Neuronal stem cell (in vitro differentiated cells): ENCODE results near the gene NSRP1.

Experiments used
- DNase-seq: peaks from one replicate; pipeline ENCODE4 v3.0.0-alpha.2; 2013; ENCODE audit warnings: low spot score
- H2AFZ ChIP-seq: one replicate; pipeline ENCODE4 v1.6.1; 2013; ENCODE audit warnings: mild to moderate bottlenecking, low read length, inconsistent platforms
- H2AK5ac ChIP-seq: 2 replicates; pipeline ENCODE4 v1.6.1; 2013; ENCODE audit warnings: low read depth, mild to moderate bottlenecking, inconsistent platforms, low read length, moderate library complexity, mixed read lengths
- H2BK120ac ChIP-seq: 2 replicates; pipeline ENCODE4 v1.6.1; 2013; ENCODE audit warnings: low read depth, mild to moderate bottlenecking, inconsistent platforms, low read length, moderate library complexity, mixed read lengths
- H2BK12ac ChIP-seq: one replicate; pipeline ENCODE4 v1.6.1; 2013; ENCODE audit warnings: low read length, inconsistent platforms
- H2BK15ac ChIP-seq: 2 replicates; pipeline ENCODE4 v1.6.1; 2013; ENCODE audit warnings: mild to moderate bottlenecking, low read length, inconsistent platforms, mixed read lengths
- H2BK5ac ChIP-seq: one replicate; pipeline ENCODE4 v1.6.1; 2013; ENCODE audit warnings: inconsistent platforms, mild to moderate bottlenecking, low read length, moderate library complexity
- H3K14ac ChIP-seq: one replicate; pipeline ENCODE4 v1.6.1; 2013; ENCODE audit warnings: low read length, inconsistent platforms
- H3K18ac ChIP-seq: 2 replicates; pipeline ENCODE4 v1.6.1; 2013; ENCODE audit warnings: low read length, inconsistent platforms
- H3K23ac ChIP-seq: 2 replicates; pipeline ENCODE4 v1.6.1; 2013; ENCODE audit warnings: low read depth, mild to moderate bottlenecking, mixed read lengths, low read length, inconsistent platforms; ENCODE audit not compliant: poor library complexity
- H3K27ac ChIP-seq: replicated peaks from 3 replicates; pipeline ENCODE4 v1.5.1; 2013; ENCODE audit warnings: low read length, inconsistent platforms
- H3K27me3 ChIP-seq, 3 experiments: 2 replicates each; pipeline ENCODE4 v1.6.1; 2013; ENCODE audit warnings: low read length in 3 of 3, mild to moderate bottlenecking in 2 of 3, inconsistent platforms in 1 of 3, low read depth in 1 of 3, mixed read lengths in 1 of 3, moderate library complexity in 1 of 3; ENCODE audit not compliant: control insufficient read depth in 3 of 3, insufficient read depth in 3 of 3
- H3K36me3 ChIP-seq, 2 donors: replicated peaks in 1 of 2; 2 replicates each; pipeline ENCODE4 v1.6.1; 2013; ENCODE audit warnings: low read length in 2 of 2; ENCODE audit not compliant: control insufficient read depth in 2 of 2, insufficient read depth in 2 of 2
- H3K4ac ChIP-seq: 2 replicates; pipeline ENCODE4 v1.6.1; 2013; ENCODE audit warnings: inconsistent platforms, mild to moderate bottlenecking, low read length, moderate library complexity
- H3K4me1 ChIP-seq, 2 donors: 1 replicate in 1 of 2; 2 replicates in 1 of 2; pipeline ENCODE4 v1.6.1; 2013; ENCODE audit warnings: low read length in 2 of 2, low read depth in 1 of 2; ENCODE audit not compliant: control insufficient read depth in 2 of 2, insufficient read depth in 1 of 2
- H3K4me2 ChIP-seq: one replicate; pipeline ENCODE4 v1.6.1; 2013; ENCODE audit warnings: mild to moderate bottlenecking, low read length, inconsistent platforms; ENCODE audit not compliant: insufficient read depth, poor library complexity, severe bottlenecking
- H3K4me3 ChIP-seq, 2 donors: 2 replicates each; pipeline ENCODE4 v1.5.1; 2013; ENCODE audit warnings: low read length in 2 of 2, mild to moderate bottlenecking in 2 of 2, inconsistent platforms in 1 of 2, moderate library complexity in 1 of 2
- H3K79me1 ChIP-seq: one replicate; pipeline ENCODE4 v1.6.1; 2013; ENCODE audit warnings: low read depth, mild to moderate bottlenecking, inconsistent platforms, low read length, moderate library complexity
- H3K9ac ChIP-seq: one replicate; pipeline ENCODE4 v1.6.1; 2013; ENCODE audit warnings: mild to moderate bottlenecking, low read depth, low read length, inconsistent platforms; ENCODE audit not compliant: poor library complexity
- H3K9me3 ChIP-seq, 2 donors: replicated peaks in 1 of 2; 2 replicates each; pipeline versions ENCODE3 to v1.6.1; 2013; ENCODE audit warnings: low read length in 2 of 2, mild to moderate bottlenecking in 2 of 2, inconsistent platforms in 1 of 2, low read depth in 1 of 2, mixed read lengths in 1 of 2, moderate library complexity in 1 of 2; ENCODE audit not compliant: control insufficient read depth in 2 of 2, insufficient read depth in 1 of 2
- H4K8ac ChIP-seq: one replicate; pipeline ENCODE4 v1.6.1; 2013; ENCODE audit warnings: low read depth, mild to moderate bottlenecking, inconsistent platforms, low read length, moderate library complexity
- H4K91ac ChIP-seq: one replicate; pipeline ENCODE4 v1.6.1; 2013; ENCODE audit warnings: low read length, low read depth, mild to moderate bottlenecking, inconsistent platforms; ENCODE audit not compliant: poor library complexity
- WGBS, 2 donors: extraction: QIAGEN DNeasy Blood & Tissue Kit; methylation state at CpG; one replicate each; pipeline ENCODE4 v1.1.7; 2013; ENCODE audit warnings: missing lambda C conversion rate in 2 of 2, mixed read lengths in 1 of 2; ENCODE audit not compliant: insufficient read length in 2 of 2, insufficient replicate concordance in 1 of 2; ENCODE audit errors: extremely low coverage in 2 of 2; 5-methylcytosine and 5-hydroxymethylcytosine counted together

Gene NSRP1

GRCh38 chr17:30225919-30226553, 109.4 kb downstream of the NSRP1 start:
- H3K23ac ChIP-seq: no peak overlapping the region
- no peak overlapping the region for H2BK120ac ChIP-seq
- H3K27me3 ChIP-seq: peaks cover 0 to 38% (median 6%) of the 10 kb centered on the region in 3 experiments
- no peak overlapping the region for H2AK5ac ChIP-seq
- H2AFZ ChIP-seq: no peak overlapping the region
- no peak overlapping the region for H3K4me3 ChIP-seq
- peaks cover 17 to 22% of the 10 kb centered on the region in 2 donors for H3K4me1 ChIP-seq
- no peak overlapping the region for H3K9ac ChIP-seq
- no peak for DNase-seq
- H3K79me1 ChIP-seq: no peaks in the 10 kb centered on the region
- WGBS, 2 donors: no CpG with 5 or more reads among the region's 15 CpGs
- H3K36me3 ChIP-seq: no peaks in the 10 kb centered on the region
- no peak overlapping the region for H3K18ac ChIP-seq
- no peaks in the 10 kb centered on the region for H3K9me3 ChIP-seq
- H3K4me2 ChIP-seq: no peak overlapping the region
- H2BK12ac ChIP-seq: no peak overlapping the region
- H4K91ac ChIP-seq: no peak overlapping the region
- no peak overlapping the region for H2BK15ac ChIP-seq
- H3K27ac ChIP-seq: no peak overlapping the region
- H3K4ac ChIP-seq: no peak overlapping the region
- no peak overlapping the region for H4K8ac ChIP-seq
- no peak overlapping the region for H3K14ac ChIP-seq
- H2BK5ac ChIP-seq: no peak overlapping the region

- Histone ChIP-seq H4K8ac (no peak overlapping the region), H3K9me3 (no peaks in the 10 kb centered on the region), H3K4me1 (peaks cover 13 to 18% of the 10 kb centered on the region in 2 donors), H2BK5ac (no peak overlapping the region), H2BK120ac (no peak overlapping the region), H3K4me3 (no peak overlapping the region), H2BK12ac (no peak overlapping the region), H3K79me1 (no peaks in the 10 kb centered on the region), H3K14ac (no peak overlapping the region), H3K9ac (peak overlapping the region; percentile 26), H3K36me3 (no peaks in the 10 kb centered on the region), H3K27me3 (peaks cover 0 to 43% (median 8%) of the 10 kb centered on the region in 3 experiments), H3K23ac (no peak overlapping the region), H2AFZ (peak overlapping the region; percentile 11), H3K27ac (no peak overlapping the region), H3K18ac (no peak overlapping the region), H2AK5ac (no peak overlapping the region), H3K4ac (no peak overlapping the region), H2BK15ac (peak overlapping the region; percentile 15), H4K91ac (no peak overlapping the region), H3K4me2 (no peak overlapping the region)
- DNase-seq: no peak
- WGBS, 2 donors: no CpG with 5 or more reads among the region's 10 CpGs
Observed at GRCh38 chr17:30226878-30227277, 110.3 kb downstream of the NSRP1 start.

GRCh38 chr17:30228011-30228410, 111.4 kb downstream of the NSRP1 start:
- Histone ChIP-seq H3K27ac (no peak overlapping the region), H2BK5ac (no peak overlapping the region), H3K9ac (no peak overlapping the region), H3K18ac (no peak overlapping the region), H2AFZ (no peak overlapping the region), H4K91ac (no peak overlapping the region), H3K23ac (no peak overlapping the region), H3K4me2 (no peak overlapping the region), H3K4me1 (peaks cover 4 to 7% of the 10 kb centered on the region in 2 donors), H3K27me3 (peaks cover 0 to 54% (median 11%) of the 10 kb centered on the region in 3 experiments), H2BK12ac (no peak overlapping the region), H3K4me3 (no peak overlapping the region), H3K9me3 (no peaks in the 10 kb centered on the region), H3K14ac (no peak overlapping the region), H2BK15ac (no peak overlapping the region), H2AK5ac (no peak overlapping the region), H3K79me1 (no peaks in the 10 kb centered on the region), H4K8ac (no peak overlapping the region), H3K4ac (no peak overlapping the region), H2BK120ac (no peak overlapping the region), H3K36me3 (no peaks in the 10 kb centered on the region)
- no peak for DNase-seq
- no CpG with 5 or more reads among the region's 3 CpGs for WGBS, 2 donors

- no peak overlapping the region for H2BK12ac ChIP-seq
- H3K23ac ChIP-seq: no peak overlapping the region
- no peak overlapping the region for H3K4ac ChIP-seq
- H2BK120ac ChIP-seq: no peak overlapping the region
- H3K9ac ChIP-seq: no peak overlapping the region
- H4K8ac ChIP-seq: no peak overlapping the region
- H4K91ac ChIP-seq: no peak overlapping the region
- no peak overlapping the region for H2BK15ac ChIP-seq
- no peak overlapping the region for H3K4me3 ChIP-seq
- no peak overlapping the region for H3K18ac ChIP-seq
- peaks cover 2 to 4% of the 10 kb centered on the region in 2 donors for H3K4me1 ChIP-seq
- H3K27me3 ChIP-seq: peaks cover 0 to 56% (median 19%) of the 10 kb centered on the region in 3 experiments
- H3K79me1 ChIP-seq: no peaks in the 10 kb centered on the region
- no peaks in the 10 kb centered on the region for H3K9me3 ChIP-seq
- H3K14ac ChIP-seq: no peak overlapping the region
- WGBS, 2 donors: no CpG with 5 or more reads among the region's 7 CpGs
- DNase-seq: no peak
- H3K27ac ChIP-seq: no peak overlapping the region
- H2AFZ ChIP-seq: no peak overlapping the region
- no peak overlapping the region for H2BK5ac ChIP-seq
- no peaks in the 10 kb centered on the region for H3K36me3 ChIP-seq
- H3K4me2 ChIP-seq: no peak overlapping the region
- no peak overlapping the region for H2AK5ac ChIP-seq
Observed at GRCh38 chr17:30229012-30229411, 112.4 kb downstream of the NSRP1 start.
